ENCODE results near the gene C2orf76. TPM values are rescaled to one million over a fixed set of nuclear protein-coding genes. Genes with fewer than 3 reads are reported as not detected.

The C2orf76 gene
- 11.8 to 16.6 TPM (median 12.4 TPM) in 5 replicates for total RNA-seq (2022; extraction: Qiagen RNA extraction)

GRCh38 chr2:119366649-119367471 is at the start of gene C2orf76, which contains the start of gene DBI:
Gene C2orf76 (minus strand): TSS chr2:119366834. CDS start chr2:119339959, 26,875 bp downstream.
Gene DBI (plus strand): TSS chr2:119366977. CDS start chr2:119367052, 75 bp downstream.

Other genes starting within 250 kb of the C2orf76 start
- 0.06 to 0.20 TPM (median 0.07 TPM) in 5 replicates for gene C1QL2, start 208.1 kb downstream of the C2orf76 start, total RNA-seq (2022; extraction: Qiagen RNA extraction)
- 39.7 to 50.4 TPM (median 45.1 TPM) in 5 replicates for gene STEAP3, start 143.0 kb downstream of the C2orf76 start, total RNA-seq (2022; extraction: Qiagen RNA extraction)
- gene DBI, start 143 bp upstream of the C2orf76 start, total RNA-seq (2022; extraction: Qiagen RNA extraction), result 388 to 489 TPM (median 396 TPM) in 5 replicates
- gene TMEM37, start 65.0 kb upstream of the C2orf76 start, total RNA-seq (2022; extraction: Qiagen RNA extraction), result 1.1 to 2.1 TPM (median 1.8 TPM) in 5 replicates
- gene SCTR, start 157.6 kb upstream of the C2orf76 start, total RNA-seq (2022; extraction: Qiagen RNA extraction), result not detected in 5 replicates
- 0.17 to 0.48 TPM (median 0.32 TPM) in 5 replicates for gene CFAP221, start 177.6 kb upstream of the C2orf76 start, total RNA-seq (2022; extraction: Qiagen RNA extraction)